ENCODE measurements around the gene NRP2.

DNA sequence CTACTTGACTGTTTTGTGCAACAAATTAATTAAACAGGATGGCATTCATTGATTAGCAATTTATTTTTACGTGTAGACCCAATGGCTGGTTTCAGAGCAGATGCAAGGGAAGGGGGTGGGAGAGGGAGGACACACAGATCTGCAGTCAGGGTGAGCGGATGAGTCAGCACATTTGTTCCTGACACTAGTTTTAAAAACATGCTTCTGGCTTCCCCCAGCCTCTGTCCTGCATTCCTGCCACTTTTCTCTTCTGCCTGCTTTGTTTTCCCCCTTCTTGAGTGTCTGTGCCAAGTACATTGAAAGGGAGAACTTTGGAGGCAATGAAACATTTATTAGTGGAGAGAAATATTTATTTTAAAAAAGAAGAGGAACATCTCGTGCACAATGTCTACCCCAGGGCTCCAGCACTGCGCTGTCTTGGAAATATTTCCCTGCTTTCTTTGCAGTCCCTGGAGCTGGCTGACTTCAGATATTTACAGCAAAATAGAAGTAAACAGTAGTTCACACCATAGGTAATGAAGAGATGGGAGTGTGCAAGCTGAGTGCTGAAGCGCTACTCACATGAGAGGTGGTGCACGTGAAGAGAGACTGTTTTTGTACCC lies 52.2 kb downstream of the NRP2 start:
- TF ChIP-seq, protein P1, sequence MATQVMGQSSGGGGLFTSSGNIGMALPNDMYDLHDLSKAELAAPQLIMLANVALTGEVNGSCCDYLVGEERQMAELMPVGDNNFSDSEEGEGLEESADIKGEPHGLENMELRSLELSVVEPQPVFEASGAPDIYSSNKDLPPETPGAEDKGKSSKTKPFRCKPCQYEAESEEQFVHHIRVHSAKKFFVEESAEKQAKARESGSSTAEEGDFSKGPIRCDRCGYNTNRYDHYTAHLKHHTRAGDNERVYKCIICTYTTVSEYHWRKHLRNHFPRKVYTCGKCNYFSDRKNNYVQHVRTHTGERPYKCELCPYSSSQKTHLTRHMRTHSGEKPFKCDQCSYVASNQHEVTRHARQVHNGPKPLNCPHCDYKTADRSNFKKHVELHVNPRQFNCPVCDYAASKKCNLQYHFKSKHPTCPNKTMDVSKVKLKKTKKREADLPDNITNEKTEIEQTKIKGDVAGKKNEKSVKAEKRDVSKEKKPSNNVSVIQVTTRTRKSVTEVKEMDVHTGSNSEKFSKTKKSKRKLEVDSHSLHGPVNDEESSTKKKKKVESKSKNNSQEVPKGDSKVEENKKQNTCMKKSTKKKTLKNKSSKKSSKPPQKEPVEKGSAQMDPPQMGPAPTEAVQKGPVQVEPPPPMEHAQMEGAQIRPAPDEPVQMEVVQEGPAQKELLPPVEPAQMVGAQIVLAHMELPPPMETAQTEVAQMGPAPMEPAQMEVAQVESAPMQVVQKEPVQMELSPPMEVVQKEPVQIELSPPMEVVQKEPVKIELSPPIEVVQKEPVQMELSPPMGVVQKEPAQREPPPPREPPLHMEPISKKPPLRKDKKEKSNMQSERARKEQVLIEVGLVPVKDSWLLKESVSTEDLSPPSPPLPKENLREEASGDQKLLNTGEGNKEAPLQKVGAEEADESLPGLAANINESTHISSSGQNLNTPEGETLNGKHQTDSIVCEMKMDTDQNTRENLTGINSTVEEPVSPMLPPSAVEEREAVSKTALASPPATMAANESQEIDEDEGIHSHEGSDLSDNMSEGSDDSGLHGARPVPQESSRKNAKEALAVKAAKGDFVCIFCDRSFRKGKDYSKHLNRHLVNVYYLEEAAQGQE (IDR thresholded peaks at IDR 0.05; ENCODE audit: low read depth): no peak
- TF ChIP-seq ZBTB7A (IDR thresholded peaks at IDR 0.05; ENCODE audit: low read depth): no peak
- no peak for TF ChIP-seq FOXM1 (IDR thresholded peaks at IDR 0.05; ENCODE audit: borderline replicate concordance, low read depth)
- no peak for TF ChIP-seq TEAD4 (IDR thresholded peaks at IDR 0.05)
- TF ChIP-seq TCF12 (IDR thresholded peaks at IDR 0.05; ENCODE audit: low read depth): no peak
- TF ChIP-seq RAD21 (IDR thresholded peaks at IDR 0.05; ENCODE audit: low read depth): no peak
- no peak for TF ChIP-seq EP300 (IDR thresholded peaks at IDR 0.05; ENCODE audit: borderline replicate concordance)
- TF ChIP-seq, protein P2, sequence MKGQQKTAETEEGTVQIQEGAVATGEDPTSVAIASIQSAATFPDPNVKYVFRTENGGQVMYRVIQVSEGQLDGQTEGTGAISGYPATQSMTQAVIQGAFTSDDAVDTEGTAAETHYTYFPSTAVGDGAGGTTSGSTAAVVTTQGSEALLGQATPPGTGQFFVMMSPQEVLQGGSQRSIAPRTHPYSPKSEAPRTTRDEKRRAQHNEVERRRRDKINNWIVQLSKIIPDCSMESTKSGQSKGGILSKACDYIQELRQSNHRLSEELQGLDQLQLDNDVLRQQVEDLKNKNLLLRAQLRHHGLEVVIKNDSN (IDR thresholded peaks at IDR 0.05): no peak
- TF ChIP-seq TAF1 (IDR thresholded peaks at IDR 0.05; ENCODE audit: low read depth): no peak
